Measurements from ENCODE around the gene NTRK2. TPM values are rescaled to one million over a fixed set of nuclear protein-coding genes. Genes with fewer than 3 reads are reported as not detected.

The NTRK2 gene
- total and polyA plus RNA-seq, 2 experiments from 2014 or later = 0.03 TPM; not detected in 1

GRCh38 chr9:84754461-84754860 lies 84.9 kb downstream of the NTRK2 start (continued):
- TF ChIP-seq, protein P1, sequence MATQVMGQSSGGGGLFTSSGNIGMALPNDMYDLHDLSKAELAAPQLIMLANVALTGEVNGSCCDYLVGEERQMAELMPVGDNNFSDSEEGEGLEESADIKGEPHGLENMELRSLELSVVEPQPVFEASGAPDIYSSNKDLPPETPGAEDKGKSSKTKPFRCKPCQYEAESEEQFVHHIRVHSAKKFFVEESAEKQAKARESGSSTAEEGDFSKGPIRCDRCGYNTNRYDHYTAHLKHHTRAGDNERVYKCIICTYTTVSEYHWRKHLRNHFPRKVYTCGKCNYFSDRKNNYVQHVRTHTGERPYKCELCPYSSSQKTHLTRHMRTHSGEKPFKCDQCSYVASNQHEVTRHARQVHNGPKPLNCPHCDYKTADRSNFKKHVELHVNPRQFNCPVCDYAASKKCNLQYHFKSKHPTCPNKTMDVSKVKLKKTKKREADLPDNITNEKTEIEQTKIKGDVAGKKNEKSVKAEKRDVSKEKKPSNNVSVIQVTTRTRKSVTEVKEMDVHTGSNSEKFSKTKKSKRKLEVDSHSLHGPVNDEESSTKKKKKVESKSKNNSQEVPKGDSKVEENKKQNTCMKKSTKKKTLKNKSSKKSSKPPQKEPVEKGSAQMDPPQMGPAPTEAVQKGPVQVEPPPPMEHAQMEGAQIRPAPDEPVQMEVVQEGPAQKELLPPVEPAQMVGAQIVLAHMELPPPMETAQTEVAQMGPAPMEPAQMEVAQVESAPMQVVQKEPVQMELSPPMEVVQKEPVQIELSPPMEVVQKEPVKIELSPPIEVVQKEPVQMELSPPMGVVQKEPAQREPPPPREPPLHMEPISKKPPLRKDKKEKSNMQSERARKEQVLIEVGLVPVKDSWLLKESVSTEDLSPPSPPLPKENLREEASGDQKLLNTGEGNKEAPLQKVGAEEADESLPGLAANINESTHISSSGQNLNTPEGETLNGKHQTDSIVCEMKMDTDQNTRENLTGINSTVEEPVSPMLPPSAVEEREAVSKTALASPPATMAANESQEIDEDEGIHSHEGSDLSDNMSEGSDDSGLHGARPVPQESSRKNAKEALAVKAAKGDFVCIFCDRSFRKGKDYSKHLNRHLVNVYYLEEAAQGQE (IDR thresholded peaks at IDR 0.05; ENCODE audit: unreplicated experiment) = no peak
- TF ChIP-seq EZH2 (IDR thresholded peaks at IDR 0.05; ENCODE audit: low read depth, unreplicated experiment) = no peak
- no peak for TF ChIP-seq EZH2phosphoT487 (IDR thresholded peaks at IDR 0.05; ENCODE audit: unreplicated experiment)
- no peak for TF ChIP-seq STAT1 (IDR thresholded peaks at IDR 0.05; ENCODE audit: unreplicated experiment)
- TF ChIP-seq, protein P2, sequence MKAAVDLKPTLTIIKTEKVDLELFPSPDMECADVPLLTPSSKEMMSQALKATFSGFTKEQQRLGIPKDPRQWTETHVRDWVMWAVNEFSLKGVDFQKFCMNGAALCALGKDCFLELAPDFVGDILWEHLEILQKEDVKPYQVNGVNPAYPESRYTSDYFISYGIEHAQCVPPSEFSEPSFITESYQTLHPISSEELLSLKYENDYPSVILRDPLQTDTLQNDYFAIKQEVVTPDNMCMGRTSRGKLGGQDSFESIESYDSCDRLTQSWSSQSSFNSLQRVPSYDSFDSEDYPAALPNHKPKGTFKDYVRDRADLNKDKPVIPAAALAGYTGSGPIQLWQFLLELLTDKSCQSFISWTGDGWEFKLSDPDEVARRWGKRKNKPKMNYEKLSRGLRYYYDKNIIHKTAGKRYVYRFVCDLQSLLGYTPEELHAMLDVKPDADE (IDR thresholded peaks at IDR 0.05) = no peak
- TF ChIP-seq CREB1 (CRISPR knock-in tag; IDR thresholded peaks at IDR 0.05; ENCODE audit: low read depth) = no peak

DNA sequence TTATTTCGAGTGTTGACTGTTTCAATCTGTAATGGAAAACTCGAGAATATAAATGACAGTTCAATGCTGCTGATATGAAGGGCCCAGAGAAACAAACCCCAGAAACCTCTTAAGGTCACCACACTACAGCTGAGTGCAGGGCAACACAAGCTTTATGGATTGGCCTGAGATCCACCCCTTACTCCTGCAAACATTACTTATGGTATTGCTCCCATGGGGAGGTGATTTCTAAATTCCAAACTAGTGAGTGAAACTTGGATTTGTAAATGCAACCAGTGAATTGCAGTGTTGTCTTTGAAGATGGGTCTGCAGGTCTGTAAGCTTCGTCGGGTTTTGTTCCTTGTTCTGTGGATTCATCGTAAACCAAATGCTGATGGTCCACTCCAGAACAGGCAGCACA lies 85.4 kb downstream of the NTRK2 start:
- Mint-ChIP-seq H3K36me3 (ENCODE audit: low read depth) (no peaks in the 10 kb centered on the region), H3K4me3 (no peak overlapping the region), H3K27me3 (ENCODE audit: insufficient read depth, low read depth, poor library complexity) (no peaks in the 10 kb centered on the region), H3K27ac (no peak overlapping the region; the same call in 1 of the 2 replicates), H3K9me3 (no peaks in the 10 kb centered on the region), H3K4me1 (no peaks in the 10 kb centered on the region)
- no peaks in the 10 kb centered on the region for H3K27me3 ChIP-seq (ENCODE audit: insufficient read depth)
- no peaks in the 10 kb centered on the region; the same call in 1 of the 2 replicates for H4K20me1 ChIP-seq (replicated peaks; ENCODE audit: insufficient read depth)
- H3K4me3 ChIP-seq = no peak overlapping the region
- H3K36me3 ChIP-seq (ENCODE audit: insufficient read depth) = no peaks in the 10 kb centered on the region
- no peaks in the 10 kb centered on the region for H3K9me2 ChIP-seq (ENCODE audit: insufficient read depth)
- no peak overlapping the region for H3K27ac ChIP-seq (ENCODE audit: low read depth)
- H3K79me2 ChIP-seq (replicated peaks; ENCODE audit: insufficient read depth) = no peaks in the 10 kb centered on the region
- H3K4me1 ChIP-seq (ENCODE audit: insufficient read depth) = no peaks in the 10 kb centered on the region
- DNase-seq (ENCODE audit: low spot score) = no peak
- H2AFZ ChIP-seq = no peak overlapping the region
- no peak overlapping the region for H3K4me2 ChIP-seq
- no peak for ATAC-seq
- no peaks in the 10 kb centered on the region for H3F3A ChIP-seq (replicated peaks; ENCODE audit: low read depth)
- no peak for TF ChIP-seq ZNF331 (CRISPR knock-in tag; IDR thresholded peaks at IDR 0.05; ENCODE audit: low read depth)
- TF ChIP-seq, protein P2 (IDR thresholded peaks at IDR 0.05) = no peak
- TF ChIP-seq ZNF114 (CRISPR knock-in tag; IDR thresholded peaks at IDR 0.05) = no peak
- TF ChIP-seq, protein P3, sequence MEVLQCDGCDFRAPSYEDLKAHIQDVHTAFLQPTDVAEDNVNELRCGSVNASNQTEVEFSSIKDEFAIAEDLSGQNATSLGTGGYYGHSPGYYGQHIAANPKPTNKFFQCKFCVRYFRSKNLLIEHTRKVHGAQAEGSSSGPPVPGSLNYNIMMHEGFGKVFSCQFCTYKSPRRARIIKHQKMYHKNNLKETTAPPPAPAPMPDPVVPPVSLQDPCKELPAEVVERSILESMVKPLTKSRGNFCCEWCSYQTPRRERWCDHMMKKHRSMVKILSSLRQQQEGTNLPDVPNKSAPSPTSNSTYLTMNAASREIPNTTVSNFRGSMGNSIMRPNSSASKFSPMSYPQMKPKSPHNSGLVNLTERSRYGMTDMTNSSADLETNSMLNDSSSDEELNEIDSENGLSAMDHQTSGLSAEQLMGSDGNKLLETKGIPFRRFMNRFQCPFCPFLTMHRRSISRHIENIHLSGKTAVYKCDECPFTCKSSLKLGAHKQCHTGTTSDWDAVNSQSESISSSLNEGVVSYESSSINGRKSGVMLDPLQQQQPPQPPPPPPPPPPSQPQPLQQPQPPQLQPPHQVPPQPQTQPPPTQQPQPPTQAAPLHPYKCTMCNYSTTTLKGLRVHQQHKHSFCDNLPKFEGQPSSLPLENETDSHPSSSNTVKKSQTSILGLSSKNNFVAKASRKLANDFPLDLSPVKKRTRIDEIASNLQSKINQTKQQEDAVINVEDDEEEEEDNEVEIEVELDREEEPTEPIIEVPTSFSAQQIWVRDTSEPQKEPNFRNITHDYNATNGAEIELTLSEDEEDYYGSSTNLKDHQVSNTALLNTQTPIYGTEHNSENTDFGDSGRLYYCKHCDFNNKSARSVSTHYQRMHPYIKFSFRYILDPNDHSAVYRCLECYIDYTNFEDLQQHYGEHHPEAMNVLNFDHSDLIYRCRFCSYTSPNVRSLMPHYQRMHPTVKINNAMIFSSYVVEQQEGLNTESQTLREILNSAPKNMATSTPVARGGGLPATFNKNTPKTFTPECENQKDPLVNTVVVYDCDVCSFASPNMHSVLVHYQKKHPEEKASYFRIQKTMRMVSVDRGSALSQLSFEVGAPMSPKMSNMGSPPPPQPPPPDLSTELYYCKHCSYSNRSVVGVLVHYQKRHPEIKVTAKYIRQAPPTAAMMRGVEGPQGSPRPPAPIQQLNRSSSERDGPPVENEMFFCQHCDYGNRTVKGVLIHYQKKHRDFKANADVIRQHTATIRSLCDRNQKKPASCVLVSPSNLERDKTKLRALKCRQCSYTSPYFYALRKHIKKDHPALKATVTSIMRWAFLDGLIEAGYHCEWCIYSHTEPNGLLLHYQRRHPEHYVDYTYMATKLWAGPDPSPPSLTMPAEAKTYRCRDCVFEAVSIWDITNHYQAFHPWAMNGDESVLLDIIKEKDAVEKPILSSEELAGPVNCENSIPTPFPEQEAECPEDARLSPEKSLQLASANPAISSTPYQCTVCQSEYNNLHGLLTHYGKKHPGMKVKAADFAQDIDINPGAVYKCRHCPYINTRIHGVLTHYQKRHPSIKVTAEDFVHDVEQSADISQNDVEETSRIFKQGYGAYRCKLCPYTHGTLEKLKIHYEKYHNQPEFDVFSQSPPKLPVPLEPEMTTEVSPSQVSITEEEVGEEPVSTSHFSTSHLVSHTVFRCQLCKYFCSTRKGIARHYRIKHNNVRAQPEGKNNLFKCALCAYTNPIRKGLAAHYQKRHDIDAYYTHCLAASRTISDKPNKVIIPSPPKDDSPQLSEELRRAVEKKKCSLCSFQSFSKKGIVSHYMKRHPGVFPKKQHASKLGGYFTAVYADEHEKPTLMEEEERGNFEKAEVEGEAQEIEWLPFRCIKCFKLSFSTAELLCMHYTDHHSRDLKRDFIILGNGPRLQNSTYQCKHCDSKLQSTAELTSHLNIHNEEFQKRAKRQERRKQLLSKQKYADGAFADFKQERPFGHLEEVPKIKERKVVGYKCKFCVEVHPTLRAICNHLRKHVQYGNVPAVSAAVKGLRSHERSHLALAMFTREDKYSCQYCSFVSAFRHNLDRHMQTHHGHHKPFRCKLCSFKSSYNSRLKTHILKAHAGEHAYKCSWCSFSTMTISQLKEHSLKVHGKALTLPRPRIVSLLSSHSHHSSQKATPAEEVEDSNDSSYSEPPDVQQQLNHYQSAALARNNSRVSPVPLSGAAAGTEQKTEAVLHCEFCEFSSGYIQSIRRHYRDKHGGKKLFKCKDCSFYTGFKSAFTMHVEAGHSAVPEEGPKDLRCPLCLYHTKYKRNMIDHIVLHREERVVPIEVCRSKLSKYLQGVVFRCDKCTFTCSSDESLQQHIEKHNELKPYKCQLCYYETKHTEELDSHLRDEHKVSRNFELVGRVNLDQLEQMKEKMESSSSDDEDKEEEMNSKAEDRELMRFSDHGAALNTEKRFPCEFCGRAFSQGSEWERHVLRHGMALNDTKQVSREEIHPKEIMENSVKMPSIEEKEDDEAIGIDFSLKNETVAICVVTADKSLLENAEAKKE (CRISPR knock-in tag; IDR thresholded peaks at IDR 0.05) = no peak
- TF ChIP-seq EZH2phosphoT487 (IDR thresholded peaks at IDR 0.05; ENCODE audit: unreplicated experiment) = no peak
- no peak for TF ChIP-seq CREB1 (CRISPR knock-in tag; IDR thresholded peaks at IDR 0.05; ENCODE audit: low read depth)
- no peak for TF ChIP-seq POLR2AphosphoS5 (IDR thresholded peaks at IDR 0.05; ENCODE audit: low read depth)
- no peak for TF ChIP-seq NANOG (IDR thresholded peaks at IDR 0.05; ENCODE audit: borderline replicate concordance)
- TF ChIP-seq EZH2 (IDR thresholded peaks at IDR 0.05; ENCODE audit: low read depth, unreplicated experiment) = no peak

All from GM23338 (cell line).